ENCODE measurements around the gene ZNF277.

Gene ZNF277, protein sequence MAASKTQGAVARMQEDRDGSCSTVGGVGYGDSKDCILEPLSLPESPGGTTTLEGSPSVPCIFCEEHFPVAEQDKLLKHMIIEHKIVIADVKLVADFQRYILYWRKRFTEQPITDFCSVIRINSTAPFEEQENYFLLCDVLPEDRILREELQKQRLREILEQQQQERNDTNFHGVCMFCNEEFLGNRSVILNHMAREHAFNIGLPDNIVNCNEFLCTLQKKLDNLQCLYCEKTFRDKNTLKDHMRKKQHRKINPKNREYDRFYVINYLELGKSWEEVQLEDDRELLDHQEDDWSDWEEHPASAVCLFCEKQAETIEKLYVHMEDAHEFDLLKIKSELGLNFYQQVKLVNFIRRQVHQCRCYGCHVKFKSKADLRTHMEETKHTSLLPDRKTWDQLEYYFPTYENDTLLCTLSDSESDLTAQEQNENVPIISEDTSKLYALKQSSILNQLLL

DNA sequence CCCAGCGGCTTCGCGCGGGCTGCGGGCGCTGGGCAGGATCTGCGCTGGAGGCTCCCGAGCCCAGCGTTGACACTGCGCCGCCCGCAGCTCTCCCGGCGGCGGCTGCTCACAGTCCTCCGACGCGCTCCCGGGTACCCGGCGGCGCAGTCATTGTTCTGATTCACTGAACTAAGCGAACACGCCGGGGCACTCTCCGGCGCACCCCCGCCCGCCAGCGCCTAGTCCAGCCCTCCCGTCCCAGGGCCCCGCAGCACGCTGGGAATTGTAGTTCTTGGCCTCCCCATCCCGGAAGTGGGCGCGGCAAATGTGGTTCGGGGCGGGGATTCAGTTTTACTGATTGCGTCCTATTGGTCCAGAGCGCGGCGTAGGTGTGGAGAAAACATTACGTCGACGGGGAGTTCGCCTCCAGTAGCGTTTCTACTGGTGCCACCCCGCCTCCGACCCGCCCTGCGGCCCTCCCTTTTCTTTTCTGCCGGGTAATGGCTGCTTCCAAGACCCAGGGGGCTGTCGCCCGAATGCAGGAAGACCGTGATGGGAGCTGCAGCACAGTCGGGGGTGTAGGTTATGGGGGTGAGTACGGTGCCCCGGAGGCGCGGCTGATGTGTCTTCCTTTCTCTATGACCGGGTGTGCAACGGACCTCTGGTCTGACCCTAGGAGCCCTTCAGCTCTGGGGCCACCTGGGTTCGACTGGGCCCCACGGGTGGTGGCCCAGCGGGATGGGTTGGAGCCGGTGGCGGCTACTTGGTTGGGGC lies at the start of gene ZNF277, which contains the start of gene DOCK4:
ZNF277 (plus strand) TSS at position 458 of the 753 bp plus-strand sequence; CDS start at position 480, 22 bp downstream.
DOCK4 (minus strand) TSS at position 162 of the 753 bp plus-strand sequence. CDS start 261 bp downstream, outside the sequence.
- DNase-seq (ENCODE audit: low read depth), result peak; percentile 98

- DNase-seq (ENCODE audit: low read depth), result no peak
Observed at GRCh38 chr7:112157072-112157471, 49.4 kb upstream of the ZNF277 start.

GRCh38 chr7:112159351-112159750 lies 47.1 kb upstream of the ZNF277 start:
- no peak for DNase-seq (ENCODE audit: low read depth)

DNA sequence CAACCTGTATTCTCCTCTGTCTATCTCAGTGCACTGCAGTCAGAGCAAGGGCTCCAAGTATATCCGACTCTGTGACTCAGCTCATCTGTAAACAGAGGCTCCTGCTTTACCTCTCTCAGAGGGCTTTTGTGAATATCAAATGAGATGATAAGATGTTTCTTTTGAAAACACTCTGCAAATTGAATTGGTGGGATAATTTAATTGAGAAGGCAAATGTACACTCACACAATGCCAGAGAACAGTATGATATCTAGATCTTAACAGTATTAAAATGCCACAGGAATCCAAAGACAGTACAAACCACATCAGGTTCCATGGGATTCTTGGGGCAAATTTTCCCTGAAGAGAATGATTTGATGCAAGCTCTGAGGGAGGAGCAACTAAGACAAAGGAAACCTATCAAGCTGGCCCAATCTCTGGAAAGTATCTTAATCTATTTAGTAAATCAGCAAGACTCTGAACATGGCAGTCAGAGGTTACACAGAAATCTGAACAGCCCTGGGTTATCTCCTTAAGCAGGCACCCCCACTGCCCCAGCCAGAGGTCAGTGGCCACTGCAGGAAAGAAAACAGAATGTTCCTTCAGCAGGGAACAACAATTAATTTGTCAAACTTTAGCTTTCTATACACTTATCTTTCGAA lies 46.2 kb upstream of the ZNF277 start:
- DNase-seq (ENCODE audit: low read depth), result no peak

- no peak for DNase-seq (ENCODE audit: low read depth)
Observed at GRCh38 chr7:112160771-112161150, 45.7 kb upstream of the ZNF277 start.

DNA sequence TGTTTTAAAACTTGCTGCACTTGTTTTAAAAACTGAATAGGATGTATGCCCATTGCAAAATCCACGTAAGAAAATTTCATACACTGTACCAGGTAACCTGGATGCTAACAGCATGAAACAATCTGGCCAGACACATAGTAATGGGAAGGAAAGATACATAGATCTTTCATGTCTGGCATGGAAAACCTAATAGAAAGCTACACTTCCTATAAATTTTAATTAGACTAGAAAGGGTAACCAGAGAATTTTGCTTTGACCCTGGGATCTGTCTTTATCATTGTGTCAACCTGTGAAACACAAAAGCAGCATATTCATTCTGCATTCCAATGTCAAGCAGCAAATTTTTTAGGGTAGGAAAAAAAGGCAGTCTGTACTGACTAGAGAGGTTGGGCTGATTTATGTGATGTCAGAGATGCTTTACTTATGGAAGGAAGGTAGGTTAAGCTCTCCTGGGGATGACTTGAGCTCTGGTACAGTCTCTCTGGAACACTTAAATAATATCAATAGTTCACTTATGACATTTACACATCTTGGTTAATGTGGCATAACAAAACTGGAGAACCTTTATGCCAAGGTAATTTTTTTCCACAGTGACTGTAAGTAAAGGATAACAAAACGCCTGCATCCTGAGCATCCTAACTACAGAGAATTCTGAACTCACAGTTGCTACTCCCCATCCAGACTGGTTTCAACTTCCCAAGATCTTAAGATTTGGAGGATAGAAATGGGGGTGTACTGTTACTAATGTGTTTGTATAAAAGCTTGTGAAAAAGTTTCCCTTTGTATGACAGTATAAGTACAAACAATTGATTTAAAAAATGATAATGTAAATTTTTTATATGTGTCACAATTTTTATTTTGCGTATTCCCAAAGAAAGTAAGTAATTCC lies 45.0 kb upstream of the ZNF277 start:
- no peak for DNase-seq (ENCODE audit: low read depth)

- DNase-seq (ENCODE audit: low read depth), result no peak
Observed at GRCh38 chr7:112162142-112162766, 44.2 kb upstream of the ZNF277 start.

DNA sequence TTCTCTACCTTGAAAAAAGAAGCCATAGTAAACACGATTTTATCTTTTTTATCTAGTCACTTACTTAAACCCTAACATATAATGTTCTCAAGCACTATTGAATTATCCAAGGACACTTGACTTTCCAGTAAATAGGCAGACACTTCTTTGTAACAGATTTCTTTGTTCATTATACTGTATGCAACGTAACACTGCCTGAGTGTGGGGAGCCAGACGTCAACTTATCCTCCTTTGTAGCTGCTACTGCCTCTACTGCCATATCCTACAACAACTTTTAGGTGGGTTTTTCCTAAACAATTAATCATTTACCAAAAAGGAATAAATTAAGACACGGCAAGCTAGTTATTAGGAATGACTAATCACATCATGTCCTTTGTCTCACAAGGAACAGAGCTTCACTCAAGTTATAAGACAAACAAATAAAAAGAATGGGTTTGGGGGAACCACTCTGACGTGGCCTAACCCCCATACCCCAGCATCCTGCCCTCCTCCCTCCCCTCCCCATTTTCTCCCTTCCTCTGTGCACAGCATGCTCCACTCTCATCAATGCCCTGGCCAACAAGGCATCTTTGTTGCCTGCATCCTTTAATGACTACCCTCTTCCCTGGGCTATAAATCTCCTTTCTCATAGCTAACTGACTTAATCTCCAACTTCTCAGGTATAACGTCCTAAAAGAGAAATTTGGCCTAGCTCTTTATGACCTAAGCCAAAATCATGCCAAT lies 43.5 kb upstream of the ZNF277 start:
- DNase-seq (ENCODE audit: low read depth), result no peak

GRCh38 chr7:112167147-112167546 lies 39.3 kb upstream of the ZNF277 start:
- DNase-seq (ENCODE audit: low read depth), result no peak

DNA sequence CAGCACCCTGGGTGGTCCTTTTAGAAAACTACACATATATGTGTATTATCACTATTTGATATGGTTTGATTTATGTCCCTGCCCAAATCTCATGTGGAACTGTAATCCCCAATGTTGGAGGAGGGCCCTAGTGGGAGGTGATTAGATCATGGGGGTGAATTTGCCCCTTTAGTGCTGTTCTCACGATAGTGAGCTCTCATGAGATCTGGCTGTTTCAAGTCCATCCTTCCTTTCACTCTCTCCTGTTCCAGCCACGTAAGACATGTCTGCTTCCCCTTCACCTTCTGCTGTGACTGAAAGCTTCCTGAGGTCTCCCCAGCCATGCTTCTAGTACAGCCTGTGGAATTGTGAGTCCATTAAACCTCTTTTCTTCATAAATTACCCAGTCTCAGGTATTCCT lies 37.6 kb upstream of the ZNF277 start:
- no peak for DNase-seq (ENCODE audit: low read depth)

GRCh38 chr7:112171673-112172072 lies 34.8 kb upstream of the ZNF277 start:
- no peak for DNase-seq (ENCODE audit: low read depth)

DNA sequence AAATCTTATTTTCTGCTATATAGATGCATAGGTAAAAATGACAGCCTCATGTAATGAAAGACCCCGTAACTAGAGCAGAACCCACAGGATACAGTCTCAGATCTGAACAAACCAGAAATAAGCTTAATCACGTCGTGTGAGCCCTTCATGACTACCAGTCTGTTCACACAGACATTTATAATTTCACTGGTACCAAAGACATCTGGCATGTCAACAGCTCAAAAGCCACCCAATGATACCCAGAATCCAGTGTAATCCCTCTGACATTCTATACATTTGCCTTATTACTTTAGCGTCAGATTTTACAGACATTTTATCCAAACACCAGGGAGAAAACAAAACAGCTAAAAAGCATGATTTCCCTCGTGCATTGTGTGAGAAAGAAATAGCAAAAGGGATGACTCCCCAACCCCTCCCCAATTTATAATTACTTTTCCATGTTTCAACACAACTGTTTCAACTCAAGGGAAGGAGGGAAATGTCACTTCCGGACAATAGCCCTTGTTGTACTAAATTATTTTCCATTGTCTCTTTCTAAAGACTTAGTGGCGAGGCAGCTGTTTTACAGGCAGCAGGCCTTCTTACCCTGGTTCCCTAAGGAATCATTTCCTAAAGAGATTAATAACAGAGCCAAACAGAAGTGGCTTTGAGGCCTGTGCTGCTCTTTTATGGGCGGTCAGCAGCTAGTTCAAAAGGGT lies 33.5 kb upstream of the ZNF277 start:
- no peak for DNase-seq (ENCODE audit: low read depth)

DNA sequence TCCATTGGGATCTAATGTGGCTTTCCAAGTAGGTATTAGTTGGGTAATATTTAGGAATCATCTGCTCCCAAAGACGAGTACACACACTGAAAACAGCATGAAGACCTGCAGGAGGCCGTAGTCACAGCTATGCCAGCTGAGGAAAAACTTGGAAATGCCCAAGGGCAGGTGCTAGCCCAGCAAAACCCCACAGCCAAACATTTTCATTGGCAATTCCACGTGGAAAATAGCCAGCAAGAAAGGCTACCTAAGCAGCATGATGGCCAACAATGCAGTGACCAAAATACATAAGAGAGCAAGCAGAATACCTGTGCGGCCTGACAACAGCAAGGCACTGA lies 33.0 kb upstream of the ZNF277 start:
- no peak for DNase-seq (ENCODE audit: low read depth)

- DNase-seq (ENCODE audit: low read depth), result no peak
Observed at GRCh38 chr7:112174192-112174591, 32.3 kb upstream of the ZNF277 start.

DNA sequence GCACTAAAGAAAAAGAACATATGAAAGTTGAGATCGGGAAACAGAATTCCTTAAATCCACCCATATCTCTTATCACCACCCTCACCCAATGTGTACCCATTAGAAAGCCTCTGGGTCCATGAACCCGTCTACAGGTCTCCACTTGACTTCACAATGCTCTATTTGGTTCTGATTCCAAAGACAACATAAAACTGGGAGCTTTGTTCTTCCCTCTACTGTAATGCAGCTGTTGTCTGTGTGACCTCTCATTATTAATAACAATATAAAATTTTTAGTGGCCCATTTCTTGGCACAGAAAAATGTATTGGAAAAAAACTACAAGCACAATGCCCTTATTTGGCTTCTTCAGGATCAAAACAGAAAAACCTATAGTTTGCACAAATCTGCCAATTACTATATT lies 30.3 kb upstream of the ZNF277 start:
- no peak for DNase-seq (ENCODE audit: low read depth)

GRCh38 chr7:112176693-112177415 lies 29.6 kb upstream of the ZNF277 start:
- DNase-seq (ENCODE audit: low read depth), result no peak

- DNase-seq (ENCODE audit: low read depth), result no peak
Observed at GRCh38 chr7:112180223-112180622, 26.3 kb upstream of the ZNF277 start.

DNA sequence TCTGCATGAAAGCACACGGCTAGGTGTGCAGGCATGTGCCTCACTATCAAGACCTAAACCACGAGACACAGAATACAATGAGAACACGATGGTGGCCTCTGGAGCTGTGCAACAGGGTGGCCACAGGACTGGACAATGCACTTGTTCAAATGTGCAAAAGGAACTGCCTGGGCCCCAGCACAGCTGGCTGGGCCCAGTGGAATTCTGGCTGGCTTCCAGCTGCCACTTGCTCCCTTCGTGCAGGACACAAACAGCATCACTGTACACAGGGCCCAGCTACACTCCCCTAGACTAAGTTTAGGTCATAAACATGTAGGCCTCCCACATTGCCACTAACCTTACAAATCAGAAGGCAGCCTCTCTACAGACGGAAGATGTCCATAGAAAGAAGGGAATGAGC lies 23.7 kb upstream of the ZNF277 start:
- DNase-seq (ENCODE audit: low read depth), result no peak

- no peak for DNase-seq (ENCODE audit: low read depth)
Observed at GRCh38 chr7:112183266-112183665, 23.2 kb upstream of the ZNF277 start.

All from activated T-helper 1 cell treated with Interleukin-2 at 50 U/mL for 16 hours (primary cell).